Right forelimb (tissue), 1 donor: ENCODE results near the gene RBMS1.

Experiments
- DNase-seq: peaks from one replicate; pipeline ENCODE4 v3.0.0-alpha.2; 2018

Gene RBMS1

DNA sequence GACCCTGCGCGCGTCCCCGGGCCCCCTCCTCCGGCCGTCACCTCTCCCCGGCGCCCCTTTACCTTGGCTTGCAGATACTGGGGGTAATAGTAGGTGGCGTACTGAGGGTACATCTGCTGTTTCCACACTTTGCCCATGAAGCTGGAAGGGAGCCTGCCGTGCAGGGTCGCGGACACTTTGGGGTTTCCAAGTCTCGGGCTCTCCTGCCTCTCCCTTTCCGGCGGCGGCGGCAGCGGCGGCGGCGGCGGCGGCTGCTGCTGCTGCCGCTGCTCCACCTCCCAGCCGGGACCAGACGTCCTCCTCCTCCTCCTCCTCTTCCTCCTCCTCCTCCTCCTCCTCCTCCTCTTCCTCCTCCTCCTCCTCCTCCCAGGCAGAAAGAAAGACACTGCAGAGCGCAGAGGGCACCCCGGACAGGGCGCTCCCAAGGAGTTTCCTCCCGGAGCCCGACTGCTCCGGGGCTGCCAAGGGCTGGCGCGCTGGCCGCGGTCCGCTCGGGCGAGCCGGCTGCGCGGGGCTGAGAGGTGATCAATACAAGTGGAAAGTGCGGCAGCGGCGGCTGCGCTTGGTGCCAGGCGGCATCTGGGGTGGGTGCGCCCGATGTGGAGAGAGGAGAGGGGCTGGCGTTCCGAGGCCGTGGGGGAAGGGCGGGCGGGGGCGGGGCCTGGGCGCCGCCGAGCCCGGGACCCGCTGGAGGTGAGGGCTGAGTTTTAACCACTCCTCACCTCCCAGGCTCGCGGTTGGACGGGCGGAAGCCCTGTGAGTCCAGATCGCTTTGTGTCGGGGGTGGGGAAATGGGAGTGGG, at the start of gene RBMS1:
Gene RBMS1, minus strand, starts transcription at position 581 of the 802 bp plus-strand sequence. Its CDS starts 444 bp downstream, at position 137.
- DNase-seq, result peak; percentile 87

- DNase-seq, result no peak
Observed at GRCh38 chr2:160541745-160542144, 48.1 kb upstream of the RBMS1 start.

- DNase-seq, result no peak
Observed at GRCh38 chr2:160538559-160539355, 45.1 kb upstream of the RBMS1 start.

DNA sequence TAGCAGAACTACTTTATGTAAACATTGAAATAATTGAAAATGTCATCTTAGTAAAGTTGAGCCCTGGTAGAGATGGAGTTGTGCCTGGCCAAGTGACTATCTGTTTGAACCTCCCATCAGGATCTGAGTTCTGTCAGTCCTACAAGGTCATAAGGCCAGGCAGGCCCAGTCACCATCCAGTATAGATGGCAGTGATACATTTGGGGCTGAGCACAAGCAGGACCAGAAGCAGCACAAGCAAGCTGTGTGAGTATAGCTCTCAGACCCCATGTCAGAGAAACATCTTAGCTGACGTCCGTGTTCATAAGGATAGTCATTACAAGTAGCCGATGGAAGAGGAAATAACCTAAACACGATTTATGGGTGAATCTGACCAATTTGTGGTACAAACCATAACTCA, 44.5 kb upstream of the RBMS1 start:
- no peak for DNase-seq

DNA sequence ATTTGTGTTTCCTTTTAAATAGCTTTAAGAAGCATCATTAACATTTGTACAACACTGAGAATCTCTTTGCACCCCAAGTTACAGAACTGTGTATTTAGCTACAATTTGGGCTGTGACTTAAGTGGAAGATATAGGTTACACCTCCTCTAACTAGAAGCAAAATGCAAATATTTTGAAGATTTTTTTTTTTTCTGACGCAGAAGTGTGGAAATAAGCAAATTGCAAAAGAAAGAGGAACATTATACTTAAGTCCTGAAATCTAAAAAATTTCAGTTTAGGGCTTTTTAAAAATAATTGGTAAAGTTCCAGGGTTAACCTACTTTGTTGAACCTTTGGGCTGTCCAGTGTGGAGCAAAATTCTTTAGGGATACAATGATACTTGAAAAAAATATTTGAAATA, 41.4 kb upstream of the RBMS1 start:
- no peak for DNase-seq

DNA sequence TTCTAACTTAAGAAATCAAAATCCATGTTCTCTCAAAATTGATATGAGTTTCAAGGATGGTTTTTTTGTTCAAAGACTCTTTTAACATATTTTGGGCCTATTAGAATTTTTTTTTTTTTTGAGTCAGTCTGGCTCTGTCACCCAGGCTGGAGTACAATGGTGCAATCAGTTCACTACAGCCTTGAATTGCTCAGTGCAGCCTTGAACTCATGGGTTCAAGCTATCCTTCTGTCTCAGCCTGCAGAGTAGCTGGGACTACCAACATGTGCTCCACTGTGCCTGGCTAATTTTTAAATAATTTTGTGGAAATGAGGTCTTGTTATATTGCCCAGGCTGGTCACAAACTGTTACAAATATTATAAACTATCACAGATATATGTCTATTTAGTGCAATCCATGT, 40.6 kb upstream of the RBMS1 start:
- no peak for DNase-seq

GRCh38 chr2:160533482-160533881, 39.9 kb upstream of the RBMS1 start:
- no peak for DNase-seq

GRCh38 chr2:160532388-160532787, 38.8 kb upstream of the RBMS1 start:
- DNase-seq, result no peak

DNA sequence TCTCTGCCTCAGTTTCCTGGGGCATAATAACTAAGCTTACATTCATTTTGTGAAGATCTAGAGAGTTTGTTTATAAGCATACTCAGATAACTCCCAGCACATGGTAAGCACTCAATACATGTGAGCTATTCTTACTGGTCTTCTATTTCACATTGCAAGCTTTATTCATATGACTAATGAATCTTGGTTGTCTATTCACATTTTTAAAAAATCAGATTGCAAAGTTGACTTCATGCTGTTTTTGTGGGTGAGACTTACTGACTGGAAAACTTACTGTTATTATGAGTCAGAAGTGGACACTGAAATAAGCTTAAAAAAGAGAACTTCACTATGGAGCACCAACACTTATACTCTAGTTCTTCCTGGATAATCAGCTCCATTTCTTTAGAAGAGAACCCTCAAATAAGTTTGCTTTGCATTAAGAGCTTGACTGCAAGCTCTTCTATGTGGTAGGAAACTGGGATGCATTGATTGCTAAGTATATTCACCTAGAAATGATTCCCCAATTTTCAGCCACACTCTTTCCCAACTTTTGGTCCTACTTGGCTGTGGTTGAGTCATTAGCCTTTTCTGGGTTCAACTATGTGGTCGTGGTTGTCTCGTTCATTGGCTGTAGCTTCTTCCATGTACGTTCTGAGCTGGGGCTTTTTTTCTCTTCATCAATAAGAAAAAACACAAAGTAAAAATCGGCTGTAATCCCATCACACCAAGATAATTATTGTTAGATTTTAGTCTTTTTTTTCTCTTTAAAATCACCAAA, 29.5 kb upstream of the RBMS1 start:
- no peak for DNase-seq

- DNase-seq, result no peak
Observed at GRCh38 chr2:160517731-160518130, 24.1 kb upstream of the RBMS1 start.

GRCh38 chr2:160516547-160517365, 23.1 kb upstream of the RBMS1 start:
- DNase-seq, result no peak

DNA sequence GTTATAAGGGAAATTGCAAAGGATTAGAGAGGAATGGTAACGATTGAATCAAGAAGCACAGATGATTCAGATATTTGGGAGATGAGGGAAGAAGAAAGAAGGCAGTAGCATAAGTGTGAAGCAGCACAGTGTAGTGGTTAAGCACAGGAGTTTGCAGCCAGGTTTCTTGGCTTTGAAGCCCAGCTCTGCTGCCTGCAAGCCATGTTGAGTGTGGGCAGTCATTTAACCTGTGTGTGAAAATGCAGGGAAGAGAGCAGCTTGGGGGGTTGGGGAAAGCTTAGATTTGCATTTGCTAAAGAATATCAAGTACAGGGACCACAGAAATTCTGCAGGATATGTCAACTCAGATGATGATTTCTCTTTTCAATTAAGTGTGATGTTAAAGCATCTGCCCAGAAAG, 21.5 kb upstream of the RBMS1 start:
- DNase-seq, result no peak

GRCh38 chr2:160513120-160513519, 19.5 kb upstream of the RBMS1 start:
- no peak for DNase-seq

GRCh38 chr2:160512491-160512890, 18.9 kb upstream of the RBMS1 start:
- DNase-seq, result no peak

DNA sequence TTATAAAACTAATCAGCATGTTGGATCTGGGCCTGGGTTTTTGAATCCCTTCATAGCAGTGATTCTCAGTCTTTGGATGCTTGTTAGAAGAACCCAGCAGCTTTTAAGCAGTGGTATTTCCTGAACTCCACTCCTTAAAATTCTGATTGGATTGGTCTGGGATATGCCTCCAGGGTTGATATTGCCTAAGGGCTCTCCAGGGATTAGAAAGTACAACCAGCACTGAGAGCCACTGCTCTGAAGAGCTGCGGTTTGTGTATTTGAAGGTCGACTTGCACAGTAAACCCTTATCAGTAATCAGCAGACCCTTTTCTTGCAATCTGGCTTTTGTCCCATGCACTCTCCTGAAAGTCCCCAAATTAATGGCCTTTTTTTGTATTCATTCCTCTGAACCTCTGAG, 17.0 kb upstream of the RBMS1 start:
- no peak for DNase-seq

DNA sequence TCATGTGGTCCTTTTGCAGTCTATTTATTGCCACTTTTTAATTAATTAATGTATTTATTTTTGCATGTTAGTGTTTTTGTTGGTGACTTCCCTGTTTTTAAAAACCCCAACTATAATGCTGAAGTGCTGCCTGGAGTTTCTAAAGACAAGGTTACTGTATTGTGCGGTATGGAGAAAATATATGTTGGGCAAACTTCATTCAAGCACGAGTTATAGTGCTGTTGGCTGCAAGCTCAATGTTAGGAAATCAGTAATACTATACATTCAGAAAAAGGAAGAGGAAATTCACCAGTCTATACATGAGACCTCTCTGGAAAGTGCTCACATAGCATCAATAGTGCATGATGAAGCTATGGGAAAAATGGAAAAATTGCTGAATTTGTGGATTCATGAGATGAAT, 15.4 kb upstream of the RBMS1 start:
- no peak for DNase-seq

DNA sequence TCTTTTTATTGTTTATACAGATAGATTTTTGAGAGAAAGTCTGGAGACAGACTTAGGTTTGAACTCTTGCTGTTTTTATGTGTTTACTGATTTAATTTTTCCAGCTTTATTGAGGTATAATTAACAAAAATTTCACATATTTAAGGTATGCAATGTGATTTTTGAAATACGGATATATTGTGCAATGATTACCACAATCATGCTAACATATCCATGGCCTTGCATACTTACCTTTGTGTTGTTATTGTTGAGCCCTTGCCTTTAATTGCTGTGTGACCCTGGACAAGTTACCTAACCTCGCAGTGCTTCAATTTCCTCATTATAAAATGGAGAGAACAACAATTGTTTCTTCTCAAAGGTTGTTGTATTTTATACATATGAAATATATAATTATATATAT, 13.9 kb upstream of the RBMS1 start:
- no peak for DNase-seq

GRCh38 chr2:160507046-160507407, 13.4 kb upstream of the RBMS1 start:
- DNase-seq, result no peak

GRCh38 chr2:160506371-160507045, 12.9 kb upstream of the RBMS1 start:
- DNase-seq, result no peak

DNA sequence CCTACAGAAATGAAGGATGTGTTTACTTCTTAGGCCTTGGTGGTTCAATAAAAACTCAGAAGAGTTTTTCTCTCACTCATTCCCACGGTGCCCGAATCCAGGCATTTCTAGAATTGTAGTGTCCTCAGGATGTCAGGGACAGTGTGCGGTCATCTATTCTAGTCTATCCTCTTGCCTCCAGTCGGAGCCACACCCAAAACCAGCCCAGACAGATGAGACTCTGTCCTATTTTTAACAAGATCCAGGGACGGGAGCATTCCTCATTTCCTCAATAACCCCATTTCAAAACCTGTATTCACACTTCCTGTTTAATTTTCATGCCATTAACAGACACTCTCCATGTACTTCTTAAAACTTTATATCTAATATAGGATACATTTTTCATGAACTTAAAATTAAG, 11.6 kb upstream of the RBMS1 start:
- DNase-seq, result no peak

DNA sequence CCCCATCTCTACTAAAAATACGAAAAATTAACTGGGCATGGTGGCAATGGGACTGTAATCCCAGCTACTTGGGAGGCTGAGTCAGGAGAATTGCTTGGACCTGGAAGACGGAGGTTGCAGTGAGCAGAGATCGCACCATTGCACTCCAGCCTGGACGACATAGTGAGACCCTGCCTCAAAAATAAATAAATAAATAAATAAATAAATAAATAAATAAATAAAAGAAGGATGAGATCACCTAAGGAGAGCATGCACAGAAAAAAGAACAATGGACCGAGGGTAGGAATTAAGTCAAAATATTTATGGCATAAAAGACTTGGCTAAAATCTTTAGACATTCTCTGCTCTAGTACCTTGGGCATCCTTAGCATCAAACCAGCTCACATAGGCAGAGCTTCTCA, 8.9 kb upstream of the RBMS1 start:
- DNase-seq, result no peak

GRCh38 chr2:160501370-160501769, 7.8 kb upstream of the RBMS1 start:
- DNase-seq, result no peak
